Measurements from ENCODE around the gene C6orf47.

- TF ChIP-seq CHD4 (IDR thresholded peaks at IDR 0.05; ENCODE audit: borderline replicate concordance, low read length), result no peak
- TF ChIP-seq ESRRA (CRISPR knock-in tag; IDR thresholded peaks at IDR 0.05; ENCODE audit: low read depth), result no peak
- no peak for TF ChIP-seq GLI4 (CRISPR knock-in tag; IDR thresholded peaks at IDR 0.05; ENCODE audit: borderline replicate concordance)
- TF ChIP-seq ETV5 (CRISPR knock-in tag; IDR thresholded peaks at IDR 0.05; ENCODE audit: borderline replicate concordance), result no peak
- TF ChIP-seq CTCF (CRISPR knock-in tag; IDR thresholded peaks at IDR 0.05), result no peak
- no peak for TF ChIP-seq ZSCAN29 (CRISPR knock-in tag; conservative IDR thresholded peaks at IDR 0.05)
- no peak for TF ChIP-seq FOXJ3 (CRISPR knock-in tag; IDR thresholded peaks at IDR 0.05; ENCODE audit: borderline replicate concordance)
- TF ChIP-seq FOXM1 (CRISPR knock-in tag; IDR thresholded peaks at IDR 0.05), result no peak
- TF ChIP-seq TCF12 (IDR thresholded peaks at IDR 0.05), result no peak
- no peak for TF ChIP-seq TCF12 (CRISPR knock-in tag; IDR thresholded peaks at IDR 0.05)
- TF ChIP-seq NR2C2 (CRISPR knock-in tag; IDR thresholded peaks at IDR 0.05; ENCODE audit: borderline replicate concordance), result no peak
- TF ChIP-seq ZBTB2 (CRISPR knock-in tag; IDR thresholded peaks at IDR 0.05; ENCODE audit: low read depth), result no peak
- TF ChIP-seq FOXA3 (CRISPR knock-in tag; IDR thresholded peaks at IDR 0.05), result no peak
- no peak for TF ChIP-seq SRY (CRISPR knock-in tag; IDR thresholded peaks at IDR 0.05)
Measured at GRCh38 chr6:31669676-31670075, 9.1 kb upstream of the C6orf47 start, which contains the start of gene LY6G5B.

All from HepG2 (cell line).